Measurements from ENCODE around the gene PATE2. TPM values are rescaled to one million over a fixed set of nuclear protein-coding genes. Genes with fewer than 3 reads are reported as not detected.

PATE2 gene
- total and polyA plus RNA-seq, 2 of the 13 experiments (the other 11 are each of a cell fraction or from before 2014, with no cell fraction given): not detected

- TF ChIP-seq, protein P1, sequence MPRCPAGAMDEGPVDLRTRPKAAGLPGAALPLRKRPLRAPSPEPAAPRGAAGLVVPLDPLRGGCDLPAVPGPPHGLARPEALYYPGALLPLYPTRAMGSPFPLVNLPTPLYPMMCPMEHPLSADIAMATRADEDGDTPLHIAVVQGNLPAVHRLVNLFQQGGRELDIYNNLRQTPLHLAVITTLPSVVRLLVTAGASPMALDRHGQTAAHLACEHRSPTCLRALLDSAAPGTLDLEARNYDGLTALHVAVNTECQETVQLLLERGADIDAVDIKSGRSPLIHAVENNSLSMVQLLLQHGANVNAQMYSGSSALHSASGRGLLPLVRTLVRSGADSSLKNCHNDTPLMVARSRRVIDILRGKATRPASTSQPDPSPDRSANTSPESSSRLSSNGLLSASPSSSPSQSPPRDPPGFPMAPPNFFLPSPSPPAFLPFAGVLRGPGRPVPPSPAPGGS (CRISPR knock-in tag; IDR thresholded peaks at IDR 0.05): no peak
- no peak for TF ChIP-seq PCBP2 (optimal IDR thresholded peaks at IDR 0.05; ENCODE audit: low read depth, low read length, poor library complexity, severe bottlenecking)
- TF ChIP-seq FOXC1 (CRISPR knock-in tag; IDR thresholded peaks at IDR 0.05; ENCODE audit: borderline replicate concordance): no peak
- TF ChIP-seq FOXA3 (CRISPR knock-in tag; IDR thresholded peaks at IDR 0.05): no peak
- TF ChIP-seq ESRRA (CRISPR knock-in tag; IDR thresholded peaks at IDR 0.05; ENCODE audit: low read depth): no peak
- no peak for TF ChIP-seq NFATC3 (CRISPR knock-in tag; IDR thresholded peaks at IDR 0.05)
- TF ChIP-seq ZNF550 (CRISPR knock-in tag; IDR thresholded peaks at IDR 0.05; ENCODE audit: borderline replicate concordance): no peak
- TF ChIP-seq FOXO1 (CRISPR knock-in tag; IDR thresholded peaks at IDR 0.05): no peak
- TF ChIP-seq, protein P2, sequence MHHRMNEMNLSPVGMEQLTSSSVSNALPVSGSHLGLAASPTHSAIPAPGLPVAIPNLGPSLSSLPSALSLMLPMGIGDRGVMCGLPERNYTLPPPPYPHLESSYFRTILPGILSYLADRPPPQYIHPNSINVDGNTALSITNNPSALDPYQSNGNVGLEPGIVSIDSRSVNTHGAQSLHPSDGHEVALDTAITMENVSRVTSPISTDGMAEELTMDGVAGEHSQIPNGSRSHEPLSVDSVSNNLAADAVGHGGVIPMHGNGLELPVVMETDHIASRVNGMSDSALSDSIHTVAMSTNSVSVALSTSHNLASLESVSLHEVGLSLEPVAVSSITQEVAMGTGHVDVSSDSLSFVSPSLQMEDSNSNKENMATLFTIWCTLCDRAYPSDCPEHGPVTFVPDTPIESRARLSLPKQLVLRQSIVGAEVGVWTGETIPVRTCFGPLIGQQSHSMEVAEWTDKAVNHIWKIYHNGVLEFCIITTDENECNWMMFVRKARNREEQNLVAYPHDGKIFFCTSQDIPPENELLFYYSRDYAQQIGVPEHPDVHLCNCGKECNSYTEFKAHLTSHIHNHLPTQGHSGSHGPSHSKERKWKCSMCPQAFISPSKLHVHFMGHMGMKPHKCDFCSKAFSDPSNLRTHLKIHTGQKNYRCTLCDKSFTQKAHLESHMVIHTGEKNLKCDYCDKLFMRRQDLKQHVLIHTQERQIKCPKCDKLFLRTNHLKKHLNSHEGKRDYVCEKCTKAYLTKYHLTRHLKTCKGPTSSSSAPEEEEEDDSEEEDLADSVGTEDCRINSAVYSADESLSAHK (CRISPR knock-in tag; IDR thresholded peaks at IDR 0.05; ENCODE audit: borderline replicate concordance): no peak
- TF ChIP-seq, protein P3, sequence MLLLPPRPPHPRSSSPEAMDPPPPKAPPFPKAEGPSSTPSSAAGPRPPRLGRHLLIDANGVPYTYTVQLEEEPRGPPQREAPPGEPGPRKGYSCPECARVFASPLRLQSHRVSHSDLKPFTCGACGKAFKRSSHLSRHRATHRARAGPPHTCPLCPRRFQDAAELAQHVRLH (CRISPR knock-in tag; IDR thresholded peaks at IDR 0.05; ENCODE audit: borderline replicate concordance, low read depth): no peak
Observed at GRCh38 chr11:125778728-125779127, at the start of gene PATE2 (continued).

Measured in HepG2 (cell line).